GM23338 (cell line): ENCODE measurements around the gene EHD2. TPM values are rescaled to one million over a fixed set of nuclear protein-coding genes. Genes with fewer than 3 reads are reported as not detected.
"Not testable (repeated sequence)": the region's sequence is repeated elsewhere in the genome, so short reads cannot be mapped to it uniquely, and the experiment has no call there.

Experiments
- ATAC-seq: fragments of 200-7000 bp; cut with Tn5 transposase; 3 replicates; pipeline ENCODE4 v1.9.1; 2020
- DNase-seq: peaks from one replicate; pipeline ENCODE4 v3.0.0-alpha.2; 2015; ENCODE audit warnings: low spot score
- H2AFZ ChIP-seq: fragments of 200-600 bp; sonication (generic); 2 replicates; pipeline ENCODE4 v1.8.0; 2016; ENCODE audit warnings: antibody characterized with exemption, mild to moderate bottlenecking, moderate library complexity
- H3F3A ChIP-seq: fragments of 200-600 bp; sonication (generic); replicated peaks from 2 replicates; pipeline ENCODE4 v1.8.0; 2017; ENCODE audit warnings: antibody characterized with exemption, mixed run types, low read depth
- H3K27ac ChIP-seq: fragments of 200-600 bp; sonication (generic); 2 replicates; pipeline ENCODE4 v1.6.1; 2016; ENCODE audit warnings: low read depth
- H3K27me3 ChIP-seq: fragments of 200-600 bp; sonication (generic); 2 replicates; pipeline ENCODE4 v1.8.0; 2016; ENCODE audit warnings: mild to moderate bottlenecking, mixed run types, moderate library complexity; ENCODE audit not compliant: insufficient read depth
- H3K36me3 ChIP-seq: fragments of 200-600 bp; sonication (generic); 2 replicates; pipeline ENCODE4 v1.8.0; 2016; ENCODE audit warnings: mild to moderate bottlenecking; ENCODE audit not compliant: insufficient read depth
- H3K4me1 ChIP-seq: fragments of 200-600 bp; sonication (generic); 2 replicates; pipeline ENCODE4 v1.8.0; 2016; ENCODE audit warnings: mild to moderate bottlenecking, moderate library complexity; ENCODE audit not compliant: insufficient read depth
- H3K4me2 ChIP-seq: fragments of 200-600 bp; sonication (generic); 2 replicates; pipeline ENCODE4 v1.7.1; 2017; ENCODE audit warnings: mixed run types
- H3K4me3 ChIP-seq: fragments of 200-600 bp; sonication (generic); 2 replicates; pipeline ENCODE4 v1.6.1; 2016; ENCODE audit warnings: mixed run types
- H3K79me2 ChIP-seq: fragments of 200-600 bp; sonication (generic); replicated peaks from 2 replicates; pipeline ENCODE4 v1.8.0; 2017; ENCODE audit warnings: mild to moderate bottlenecking; ENCODE audit not compliant: insufficient read depth
- H3K9me2 ChIP-seq: fragments of 200-600 bp; sonication (generic); 2 replicates; pipeline ENCODE4 v1.8.0; 2017; ENCODE audit not compliant: insufficient read depth
- H4K20me1 ChIP-seq: fragments of 200-600 bp; sonication (generic); replicated peaks from 2 replicates; pipeline ENCODE4 v1.8.0; 2017; ENCODE audit warnings: mild to moderate bottlenecking; ENCODE audit not compliant: insufficient read depth
- H3K27ac Mint-ChIP-seq: 2 replicates; pipeline ENCODE4 v1.8.0; 2020; ENCODE audit warnings: inconsistent platforms, mild to moderate bottlenecking, moderate library complexity, mixed read lengths
- H3K27me3 Mint-ChIP-seq: 3 replicates; pipeline ENCODE4 v1.8.0; 2022; ENCODE audit warnings: low read depth, mild to moderate bottlenecking, moderate library complexity, mixed read lengths, inconsistent platforms; ENCODE audit not compliant: insufficient read depth, poor library complexity
- H3K36me3 Mint-ChIP-seq: 3 replicates; pipeline ENCODE4 v1.8.0; 2021; ENCODE audit warnings: low read depth, mild to moderate bottlenecking, inconsistent platforms, moderate library complexity, mixed read lengths
- H3K4me1 Mint-ChIP-seq: 3 replicates; pipeline ENCODE4 v1.8.0; 2020; ENCODE audit warnings: mild to moderate bottlenecking, inconsistent platforms, mixed read lengths
- H3K4me3 Mint-ChIP-seq: 3 replicates; pipeline ENCODE4 v1.8.0; 2021; ENCODE audit warnings: moderate library complexity, mild to moderate bottlenecking, inconsistent platforms, mixed read lengths
- H3K9me3 Mint-ChIP-seq: 3 replicates; pipeline ENCODE4 v1.8.0; 2020; ENCODE audit warnings: moderate library complexity, mild to moderate bottlenecking, inconsistent platforms, mixed read lengths
- CREB1 ChIP-seq: fragments of 250-450 bp; sonication (Bioruptor Pico); IDR thresholded peaks from 2 replicates; pipeline ENCODE4 v1.5.0; 2020; ENCODE audit warnings: low read depth, mild to moderate bottlenecking, moderate library complexity
- JUNB ChIP-seq: IDR thresholded peaks from one replicate; pipeline ENCODE4 v1.6.1; 2016; ENCODE audit warnings: antibody characterized with exemption; ENCODE audit not compliant: unreplicated experiment
- NANOG ChIP-seq: IDR thresholded peaks from 2 replicates; pipeline ENCODE4 v1.6.1; 2016; ENCODE audit warnings: antibody characterized with exemption, borderline replicate concordance
- STAT1 ChIP-seq: IDR thresholded peaks from one replicate; pipeline ENCODE4 v1.6.1; 2016; ENCODE audit warnings: antibody characterized with exemption; ENCODE audit not compliant: unreplicated experiment
- ZNF114 ChIP-seq: fragments of 250-450 bp; sonication (Bioruptor Pico); IDR thresholded peaks from 2 replicates; pipeline ENCODE4 v1.5.0; 2020; ENCODE audit warnings: mild to moderate bottlenecking, moderate library complexity
- ZNF331 ChIP-seq: fragments of 250-450 bp; sonication (Bioruptor Pico); IDR thresholded peaks from 2 replicates; pipeline ENCODE4 v1.5.0; 2020; ENCODE audit warnings: low read depth, mild to moderate bottlenecking, moderate library complexity
- polyA plus RNA-seq: library from polyadenylated mRNA; unstranded; fragments of >200 nt; fragmentation: Nextera tagmentation; extraction: Ambion mirVana; gene quantifications from 2 replicates; pipeline ENCODE4 v1.2.1, GENCODE V29; 2016
- total RNA-seq: library from RNA; depleted of rRNA; stranded (reverse); fragments of >200 nt; shearing (Covaris generic); gene quantifications from 2 replicates; pipeline ENCODE4 v1.2.3, GENCODE V29; 2014
- TF ChIP-seq, protein P1 (sequence below): IDR thresholded peaks from one replicate; pipeline ENCODE4 v1.6.1; 2018; ENCODE audit warnings: antibody characterized with exemption; ENCODE audit not compliant: unreplicated experiment
- TF ChIP-seq, protein P2 (sequence below), 2 experiments: fragments of 200-600 bp in 1 of 2; sonication (generic) in 1 of 2; conservative IDR thresholded peaks; 2 replicates each; pipeline versions ENCODE4 v1.5.1 to v1.6.1; 2016 to 2017; ENCODE audit warnings: antibody characterized with exemption in 2 of 2, low read depth in 2 of 2, mild to moderate bottlenecking in 2 of 2, moderate library complexity in 1 of 2
- TF ChIP-seq, protein P3 (sequence below): IDR thresholded peaks from 2 replicates; pipeline ENCODE4 v1.6.1; 2016; ENCODE audit warnings: antibody characterized with exemption
- TF ChIP-seq, protein P4 (sequence below): fragments of 250-450 bp; sonication (Bioruptor Pico); IDR thresholded peaks from 2 replicates; pipeline ENCODE4 v1.5.0; 2020; ENCODE audit warnings: mild to moderate bottlenecking, moderate library complexity

The EHD2 gene
- total and polyA plus RNA-seq, 2 experiments from 2014 or later = 6.6 to 10.8 TPM

DNA sequence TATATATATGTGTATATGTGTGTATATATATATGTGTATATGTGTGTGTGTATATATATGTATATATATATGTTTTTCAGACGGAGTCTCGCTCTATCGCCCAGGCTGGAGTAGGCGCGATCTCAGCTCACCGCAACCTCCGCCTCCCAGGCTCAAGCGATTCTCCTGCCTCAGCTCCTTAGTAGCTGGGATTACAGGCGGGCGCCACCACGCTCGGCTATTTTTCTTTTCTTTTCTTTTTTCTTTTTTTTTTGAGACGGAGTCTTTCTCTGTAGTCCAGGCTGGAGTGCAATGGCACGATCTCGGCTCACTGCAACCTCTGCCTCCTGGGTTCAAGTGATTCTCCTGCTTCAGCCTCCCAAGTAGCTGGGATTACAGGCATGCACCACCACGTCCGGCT lies 32.9 kb downstream of the EHD2 start:
- H2AFZ ChIP-seq, H3K9me2 ChIP-seq, H3K27ac Mint-ChIP-seq, H3K9me3 Mint-ChIP-seq, H3K27me3 ChIP-seq, ATAC-seq, DNase-seq: not testable (repeated sequence)
- Mint-ChIP-seq H3K36me3 (peaks cover 41% of the 10 kb centered on the region), H3K27me3 (peaks cover 18% of the 10 kb centered on the region), H3K4me3 (peak overlapping the region; percentile 99), H3K4me1 (peaks cover 10% of the 10 kb centered on the region)
- peaks cover 15% of the 10 kb centered on the region for H4K20me1 ChIP-seq
- H3K36me3 ChIP-seq = peaks cover 22% of the 10 kb centered on the region
- peak overlapping the region; percentile 85 for H3K4me3 ChIP-seq
- peaks cover 13% of the 10 kb centered on the region for H3K4me1 ChIP-seq
- peaks cover 30% of the 10 kb centered on the region for H3F3A ChIP-seq
- H3K79me2 ChIP-seq = peaks cover 35% of the 10 kb centered on the region
- H3K4me2 ChIP-seq = peak overlapping the region; percentile 71
- 0 out of 2 replicates have a peak overlapping the region, but pooled peaks have one; percentile 32 for H3K27ac ChIP-seq

DNA sequence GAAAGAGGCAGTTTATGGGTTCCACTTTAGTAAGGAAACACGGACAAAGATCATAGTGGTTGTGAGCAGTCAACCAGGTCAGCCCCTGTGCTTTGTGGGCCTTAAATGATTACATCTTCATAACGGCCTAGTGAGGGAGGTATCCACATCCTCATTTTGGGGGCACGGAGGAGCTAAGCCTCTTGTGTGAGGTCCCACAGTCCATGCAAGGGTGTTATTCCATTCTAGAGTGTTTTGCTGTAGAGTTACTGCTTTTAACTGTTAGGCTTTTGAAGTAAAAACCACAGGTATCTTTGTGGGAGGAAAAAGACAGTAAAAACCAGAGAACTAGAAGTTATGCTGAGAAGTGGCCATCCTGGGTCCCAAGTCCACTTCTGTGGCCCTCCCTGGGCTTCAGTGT lies 36.1 kb downstream of the EHD2 start:
- Mint-ChIP-seq H3K4me3 (no peak overlapping the region), H3K36me3 (peaks cover 72% of the 10 kb centered on the region), H3K27me3 (peaks cover 12% of the 10 kb centered on the region), H3K9me3 (no peaks in the 10 kb centered on the region), H3K4me1 (peaks cover 5% of the 10 kb centered on the region; the same call in 2 of the 3 replicates), H3K27ac (no peak overlapping the region)
- no peak for DNase-seq
- H3K27ac ChIP-seq = no peak overlapping the region
- H3K27me3 ChIP-seq = no peaks in the 10 kb centered on the region
- ATAC-seq = no peak
- no peak overlapping the region for H3K4me2 ChIP-seq
- H3K9me2 ChIP-seq = peaks cover 5% of the 10 kb centered on the region; the same call in 1 of the 2 replicates
- peaks cover 15% of the 10 kb centered on the region for H4K20me1 ChIP-seq
- H3K4me1 ChIP-seq = peaks cover 8% of the 10 kb centered on the region; the same call in 1 of the 2 replicates
- peaks cover 35% of the 10 kb centered on the region for H3K79me2 ChIP-seq
- H3K36me3 ChIP-seq = peaks cover 37% of the 10 kb centered on the region
- no peak overlapping the region for H3K4me3 ChIP-seq
- H2AFZ ChIP-seq = no peak overlapping the region
- H3F3A ChIP-seq = peaks cover 11% of the 10 kb centered on the region
- TF ChIP-seq ZNF331 (CRISPR knock-in tag) = no peak
- TF ChIP-seq NANOG = no peak
- TF ChIP-seq, protein P1, sequence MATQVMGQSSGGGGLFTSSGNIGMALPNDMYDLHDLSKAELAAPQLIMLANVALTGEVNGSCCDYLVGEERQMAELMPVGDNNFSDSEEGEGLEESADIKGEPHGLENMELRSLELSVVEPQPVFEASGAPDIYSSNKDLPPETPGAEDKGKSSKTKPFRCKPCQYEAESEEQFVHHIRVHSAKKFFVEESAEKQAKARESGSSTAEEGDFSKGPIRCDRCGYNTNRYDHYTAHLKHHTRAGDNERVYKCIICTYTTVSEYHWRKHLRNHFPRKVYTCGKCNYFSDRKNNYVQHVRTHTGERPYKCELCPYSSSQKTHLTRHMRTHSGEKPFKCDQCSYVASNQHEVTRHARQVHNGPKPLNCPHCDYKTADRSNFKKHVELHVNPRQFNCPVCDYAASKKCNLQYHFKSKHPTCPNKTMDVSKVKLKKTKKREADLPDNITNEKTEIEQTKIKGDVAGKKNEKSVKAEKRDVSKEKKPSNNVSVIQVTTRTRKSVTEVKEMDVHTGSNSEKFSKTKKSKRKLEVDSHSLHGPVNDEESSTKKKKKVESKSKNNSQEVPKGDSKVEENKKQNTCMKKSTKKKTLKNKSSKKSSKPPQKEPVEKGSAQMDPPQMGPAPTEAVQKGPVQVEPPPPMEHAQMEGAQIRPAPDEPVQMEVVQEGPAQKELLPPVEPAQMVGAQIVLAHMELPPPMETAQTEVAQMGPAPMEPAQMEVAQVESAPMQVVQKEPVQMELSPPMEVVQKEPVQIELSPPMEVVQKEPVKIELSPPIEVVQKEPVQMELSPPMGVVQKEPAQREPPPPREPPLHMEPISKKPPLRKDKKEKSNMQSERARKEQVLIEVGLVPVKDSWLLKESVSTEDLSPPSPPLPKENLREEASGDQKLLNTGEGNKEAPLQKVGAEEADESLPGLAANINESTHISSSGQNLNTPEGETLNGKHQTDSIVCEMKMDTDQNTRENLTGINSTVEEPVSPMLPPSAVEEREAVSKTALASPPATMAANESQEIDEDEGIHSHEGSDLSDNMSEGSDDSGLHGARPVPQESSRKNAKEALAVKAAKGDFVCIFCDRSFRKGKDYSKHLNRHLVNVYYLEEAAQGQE = no peak
- TF ChIP-seq CREB1 = no peak
- no peak for TF ChIP-seq STAT1
- no peak for TF ChIP-seq ZNF114 (CRISPR knock-in tag)
- TF ChIP-seq JUNB = no peak
- TF ChIP-seq, protein P2, sequence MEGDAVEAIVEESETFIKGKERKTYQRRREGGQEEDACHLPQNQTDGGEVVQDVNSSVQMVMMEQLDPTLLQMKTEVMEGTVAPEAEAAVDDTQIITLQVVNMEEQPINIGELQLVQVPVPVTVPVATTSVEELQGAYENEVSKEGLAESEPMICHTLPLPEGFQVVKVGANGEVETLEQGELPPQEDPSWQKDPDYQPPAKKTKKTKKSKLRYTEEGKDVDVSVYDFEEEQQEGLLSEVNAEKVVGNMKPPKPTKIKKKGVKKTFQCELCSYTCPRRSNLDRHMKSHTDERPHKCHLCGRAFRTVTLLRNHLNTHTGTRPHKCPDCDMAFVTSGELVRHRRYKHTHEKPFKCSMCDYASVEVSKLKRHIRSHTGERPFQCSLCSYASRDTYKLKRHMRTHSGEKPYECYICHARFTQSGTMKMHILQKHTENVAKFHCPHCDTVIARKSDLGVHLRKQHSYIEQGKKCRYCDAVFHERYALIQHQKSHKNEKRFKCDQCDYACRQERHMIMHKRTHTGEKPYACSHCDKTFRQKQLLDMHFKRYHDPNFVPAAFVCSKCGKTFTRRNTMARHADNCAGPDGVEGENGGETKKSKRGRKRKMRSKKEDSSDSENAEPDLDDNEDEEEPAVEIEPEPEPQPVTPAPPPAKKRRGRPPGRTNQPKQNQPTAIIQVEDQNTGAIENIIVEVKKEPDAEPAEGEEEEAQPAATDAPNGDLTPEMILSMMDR (conservative IDR thresholded peaks at IDR 0.05; ENCODE audit: low read depth in 2 of 2) = no peak
- TF ChIP-seq, protein P3, sequence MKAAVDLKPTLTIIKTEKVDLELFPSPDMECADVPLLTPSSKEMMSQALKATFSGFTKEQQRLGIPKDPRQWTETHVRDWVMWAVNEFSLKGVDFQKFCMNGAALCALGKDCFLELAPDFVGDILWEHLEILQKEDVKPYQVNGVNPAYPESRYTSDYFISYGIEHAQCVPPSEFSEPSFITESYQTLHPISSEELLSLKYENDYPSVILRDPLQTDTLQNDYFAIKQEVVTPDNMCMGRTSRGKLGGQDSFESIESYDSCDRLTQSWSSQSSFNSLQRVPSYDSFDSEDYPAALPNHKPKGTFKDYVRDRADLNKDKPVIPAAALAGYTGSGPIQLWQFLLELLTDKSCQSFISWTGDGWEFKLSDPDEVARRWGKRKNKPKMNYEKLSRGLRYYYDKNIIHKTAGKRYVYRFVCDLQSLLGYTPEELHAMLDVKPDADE = no peak
- TF ChIP-seq, protein P4, sequence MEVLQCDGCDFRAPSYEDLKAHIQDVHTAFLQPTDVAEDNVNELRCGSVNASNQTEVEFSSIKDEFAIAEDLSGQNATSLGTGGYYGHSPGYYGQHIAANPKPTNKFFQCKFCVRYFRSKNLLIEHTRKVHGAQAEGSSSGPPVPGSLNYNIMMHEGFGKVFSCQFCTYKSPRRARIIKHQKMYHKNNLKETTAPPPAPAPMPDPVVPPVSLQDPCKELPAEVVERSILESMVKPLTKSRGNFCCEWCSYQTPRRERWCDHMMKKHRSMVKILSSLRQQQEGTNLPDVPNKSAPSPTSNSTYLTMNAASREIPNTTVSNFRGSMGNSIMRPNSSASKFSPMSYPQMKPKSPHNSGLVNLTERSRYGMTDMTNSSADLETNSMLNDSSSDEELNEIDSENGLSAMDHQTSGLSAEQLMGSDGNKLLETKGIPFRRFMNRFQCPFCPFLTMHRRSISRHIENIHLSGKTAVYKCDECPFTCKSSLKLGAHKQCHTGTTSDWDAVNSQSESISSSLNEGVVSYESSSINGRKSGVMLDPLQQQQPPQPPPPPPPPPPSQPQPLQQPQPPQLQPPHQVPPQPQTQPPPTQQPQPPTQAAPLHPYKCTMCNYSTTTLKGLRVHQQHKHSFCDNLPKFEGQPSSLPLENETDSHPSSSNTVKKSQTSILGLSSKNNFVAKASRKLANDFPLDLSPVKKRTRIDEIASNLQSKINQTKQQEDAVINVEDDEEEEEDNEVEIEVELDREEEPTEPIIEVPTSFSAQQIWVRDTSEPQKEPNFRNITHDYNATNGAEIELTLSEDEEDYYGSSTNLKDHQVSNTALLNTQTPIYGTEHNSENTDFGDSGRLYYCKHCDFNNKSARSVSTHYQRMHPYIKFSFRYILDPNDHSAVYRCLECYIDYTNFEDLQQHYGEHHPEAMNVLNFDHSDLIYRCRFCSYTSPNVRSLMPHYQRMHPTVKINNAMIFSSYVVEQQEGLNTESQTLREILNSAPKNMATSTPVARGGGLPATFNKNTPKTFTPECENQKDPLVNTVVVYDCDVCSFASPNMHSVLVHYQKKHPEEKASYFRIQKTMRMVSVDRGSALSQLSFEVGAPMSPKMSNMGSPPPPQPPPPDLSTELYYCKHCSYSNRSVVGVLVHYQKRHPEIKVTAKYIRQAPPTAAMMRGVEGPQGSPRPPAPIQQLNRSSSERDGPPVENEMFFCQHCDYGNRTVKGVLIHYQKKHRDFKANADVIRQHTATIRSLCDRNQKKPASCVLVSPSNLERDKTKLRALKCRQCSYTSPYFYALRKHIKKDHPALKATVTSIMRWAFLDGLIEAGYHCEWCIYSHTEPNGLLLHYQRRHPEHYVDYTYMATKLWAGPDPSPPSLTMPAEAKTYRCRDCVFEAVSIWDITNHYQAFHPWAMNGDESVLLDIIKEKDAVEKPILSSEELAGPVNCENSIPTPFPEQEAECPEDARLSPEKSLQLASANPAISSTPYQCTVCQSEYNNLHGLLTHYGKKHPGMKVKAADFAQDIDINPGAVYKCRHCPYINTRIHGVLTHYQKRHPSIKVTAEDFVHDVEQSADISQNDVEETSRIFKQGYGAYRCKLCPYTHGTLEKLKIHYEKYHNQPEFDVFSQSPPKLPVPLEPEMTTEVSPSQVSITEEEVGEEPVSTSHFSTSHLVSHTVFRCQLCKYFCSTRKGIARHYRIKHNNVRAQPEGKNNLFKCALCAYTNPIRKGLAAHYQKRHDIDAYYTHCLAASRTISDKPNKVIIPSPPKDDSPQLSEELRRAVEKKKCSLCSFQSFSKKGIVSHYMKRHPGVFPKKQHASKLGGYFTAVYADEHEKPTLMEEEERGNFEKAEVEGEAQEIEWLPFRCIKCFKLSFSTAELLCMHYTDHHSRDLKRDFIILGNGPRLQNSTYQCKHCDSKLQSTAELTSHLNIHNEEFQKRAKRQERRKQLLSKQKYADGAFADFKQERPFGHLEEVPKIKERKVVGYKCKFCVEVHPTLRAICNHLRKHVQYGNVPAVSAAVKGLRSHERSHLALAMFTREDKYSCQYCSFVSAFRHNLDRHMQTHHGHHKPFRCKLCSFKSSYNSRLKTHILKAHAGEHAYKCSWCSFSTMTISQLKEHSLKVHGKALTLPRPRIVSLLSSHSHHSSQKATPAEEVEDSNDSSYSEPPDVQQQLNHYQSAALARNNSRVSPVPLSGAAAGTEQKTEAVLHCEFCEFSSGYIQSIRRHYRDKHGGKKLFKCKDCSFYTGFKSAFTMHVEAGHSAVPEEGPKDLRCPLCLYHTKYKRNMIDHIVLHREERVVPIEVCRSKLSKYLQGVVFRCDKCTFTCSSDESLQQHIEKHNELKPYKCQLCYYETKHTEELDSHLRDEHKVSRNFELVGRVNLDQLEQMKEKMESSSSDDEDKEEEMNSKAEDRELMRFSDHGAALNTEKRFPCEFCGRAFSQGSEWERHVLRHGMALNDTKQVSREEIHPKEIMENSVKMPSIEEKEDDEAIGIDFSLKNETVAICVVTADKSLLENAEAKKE (CRISPR knock-in tag) = no peak
